GM21723 (cell line): Measurements from ENCODE around the gene PITPNM3.
"Not testable (repeated sequence)": the region's sequence is repeated elsewhere in the genome, so short reads cannot be mapped to it uniquely, and the experiment has no call there.

Experiments used
- ATAC-seq: cut with Tn5 transposase; IDR thresholded peaks from one replicate; pipeline ENCODE4 v1.9.1; 2021; ENCODE audit warnings: mild to moderate bottlenecking, moderate library complexity; ENCODE audit not compliant: unreplicated experiment

The PITPNM3 gene

DNA sequence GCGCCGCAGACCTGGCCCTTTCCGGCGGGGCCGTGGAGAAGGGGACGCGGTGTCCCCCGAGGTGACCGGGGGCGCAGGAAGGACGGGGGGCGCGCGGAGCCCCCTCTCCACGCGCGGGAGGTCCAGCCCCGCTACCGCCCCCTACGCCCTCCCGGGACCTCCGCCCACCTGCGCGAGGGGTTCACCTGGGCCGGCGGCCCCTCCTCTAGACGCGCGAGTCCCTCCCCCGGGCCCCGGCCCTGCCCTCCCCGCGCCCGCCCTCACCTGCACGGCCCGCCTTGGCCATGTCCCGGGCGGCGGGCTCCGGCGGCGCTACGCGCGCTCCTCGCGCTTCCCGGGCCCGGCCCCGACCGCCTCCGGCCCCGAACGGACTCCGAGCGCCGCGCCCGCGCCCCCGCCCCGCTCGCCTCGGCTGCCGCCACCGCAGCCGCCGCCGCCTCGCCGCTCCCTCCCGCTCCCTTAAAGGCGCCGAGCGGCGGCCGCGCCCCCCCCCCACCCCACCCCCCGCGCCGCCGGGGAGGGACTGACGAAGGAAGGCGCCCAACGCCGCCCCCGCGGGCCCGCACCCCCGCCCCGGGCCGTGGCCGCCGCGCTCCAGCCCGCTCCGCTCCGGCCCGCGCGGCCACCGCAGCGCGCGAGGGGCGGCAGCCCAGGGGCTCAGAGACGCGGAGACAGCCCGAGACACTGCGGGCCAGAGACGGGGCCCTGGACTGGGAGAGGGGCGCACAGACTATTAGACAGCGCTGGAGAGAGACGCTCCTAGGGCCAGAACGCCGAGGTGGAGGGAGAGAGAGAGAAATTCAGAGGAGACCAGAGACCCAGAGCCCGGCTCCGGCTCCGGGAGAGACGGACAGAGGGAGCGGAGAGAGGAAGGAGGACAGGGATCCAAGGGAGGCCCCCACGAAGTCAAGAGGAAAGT lies at the start of gene PITPNM3:
TSS of gene PITPNM3 (minus strand) at position 435 of the 919 bp plus-strand sequence. CDS start at position 286, 149 bp downstream.
- no peak for ATAC-seq

- no peak for ATAC-seq
Measured at GRCh38 chr17:6605142-6605541, 48.8 kb upstream of the PITPNM3 start.

DNA sequence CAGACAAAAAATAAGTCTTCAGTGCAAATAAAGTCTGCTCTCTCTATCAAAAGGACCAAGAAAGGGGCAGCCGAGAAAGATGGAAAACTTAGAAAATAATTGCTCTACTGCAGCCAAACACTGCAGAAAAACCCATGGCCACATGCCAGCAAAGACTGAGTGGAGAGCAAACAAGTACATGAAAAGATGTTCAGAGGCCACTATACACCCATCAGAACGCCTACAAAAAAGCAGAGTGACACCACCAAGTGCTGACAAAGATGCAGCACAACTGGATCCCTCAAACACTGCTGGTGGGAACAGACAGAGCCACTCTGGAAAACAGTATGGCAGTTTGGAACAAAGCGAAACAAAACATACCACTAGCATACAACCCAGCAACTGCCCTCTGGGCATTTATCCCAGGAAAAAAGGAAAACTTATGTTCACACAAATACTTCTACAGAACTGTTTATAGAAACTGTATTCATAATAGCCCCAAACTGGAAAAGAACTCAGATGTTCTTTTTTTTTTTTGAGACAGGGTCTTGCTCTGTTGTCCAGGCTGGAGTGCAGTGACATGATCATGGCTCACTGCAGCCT lies 47.5 kb upstream of the PITPNM3 start:
- no peak for ATAC-seq

DNA sequence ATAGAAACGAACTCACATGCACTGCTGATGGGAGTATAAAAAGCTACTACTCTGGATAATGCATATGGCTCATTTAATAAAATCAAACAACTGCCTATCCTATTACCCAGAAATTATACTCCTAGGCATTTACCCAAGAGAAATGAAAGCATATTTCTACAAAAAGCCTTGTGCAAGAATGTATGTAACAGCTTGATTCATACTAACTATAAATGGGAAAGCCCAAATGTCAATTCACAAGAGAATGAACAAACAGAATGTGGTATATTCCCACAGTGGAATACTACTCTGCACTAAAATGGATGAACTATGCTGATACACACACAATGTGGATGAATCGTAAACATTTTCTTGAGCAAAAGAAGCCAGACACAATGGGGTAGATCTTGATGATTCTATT lies 45.8 kb upstream of the PITPNM3 start:
- no peak for ATAC-seq

- ATAC-seq: no peak
Measured at GRCh38 chr17:6599364-6599763, 43.0 kb upstream of the PITPNM3 start.

- no peak for ATAC-seq
Measured at GRCh38 chr17:6597727-6598126, 41.4 kb upstream of the PITPNM3 start.

GRCh38 chr17:6596941-6597340 lies 40.6 kb upstream of the PITPNM3 start:
- ATAC-seq: no peak

DNA sequence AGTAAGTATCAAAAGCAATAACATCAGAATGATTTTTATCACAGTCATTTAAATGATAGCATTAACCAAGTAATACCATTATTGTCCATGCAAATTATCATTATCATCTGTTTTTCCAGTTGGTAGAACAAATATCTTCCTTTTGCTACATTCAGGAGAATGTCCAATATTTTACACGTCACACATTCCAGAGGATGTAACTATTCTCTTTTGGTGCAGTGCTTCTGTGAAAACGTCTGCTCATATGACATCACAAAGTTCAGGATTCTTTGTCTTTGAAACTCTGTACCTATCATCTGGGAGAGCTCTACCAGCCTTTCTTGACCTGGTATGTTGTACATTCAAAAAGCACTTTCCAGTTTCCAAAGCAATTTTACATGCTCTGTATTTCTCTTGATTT lies 40.2 kb upstream of the PITPNM3 start:
- no peak for ATAC-seq

DNA sequence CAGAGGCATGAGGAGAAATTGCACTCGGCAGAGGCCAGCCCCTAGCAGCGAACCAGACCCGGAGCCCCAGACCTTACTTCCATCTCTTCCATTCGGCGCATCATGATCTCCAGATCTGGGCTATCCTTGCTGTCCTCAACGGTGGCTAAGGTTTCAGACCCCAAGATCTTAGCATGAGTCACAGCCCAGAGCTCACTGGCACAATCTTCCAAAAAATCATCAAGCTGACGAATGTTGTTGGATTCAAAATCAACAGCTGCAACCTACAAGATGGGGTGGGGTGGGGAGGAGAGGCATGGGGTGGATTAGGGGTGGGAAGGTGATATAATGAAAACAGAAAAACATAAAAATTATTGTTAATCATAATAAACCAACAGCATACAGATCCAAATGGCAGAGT lies 39.7 kb upstream of the PITPNM3 start:
- no peak for ATAC-seq

- ATAC-seq: not testable (repeated sequence)
Measured at GRCh38 chr17:6593371-6593770, 37.0 kb upstream of the PITPNM3 start.

GRCh38 chr17:6592173-6592572 lies 35.8 kb upstream of the PITPNM3 start:
- no peak for ATAC-seq

- no peak for ATAC-seq
Measured at GRCh38 chr17:6591599-6592158, 35.3 kb upstream of the PITPNM3 start.

DNA sequence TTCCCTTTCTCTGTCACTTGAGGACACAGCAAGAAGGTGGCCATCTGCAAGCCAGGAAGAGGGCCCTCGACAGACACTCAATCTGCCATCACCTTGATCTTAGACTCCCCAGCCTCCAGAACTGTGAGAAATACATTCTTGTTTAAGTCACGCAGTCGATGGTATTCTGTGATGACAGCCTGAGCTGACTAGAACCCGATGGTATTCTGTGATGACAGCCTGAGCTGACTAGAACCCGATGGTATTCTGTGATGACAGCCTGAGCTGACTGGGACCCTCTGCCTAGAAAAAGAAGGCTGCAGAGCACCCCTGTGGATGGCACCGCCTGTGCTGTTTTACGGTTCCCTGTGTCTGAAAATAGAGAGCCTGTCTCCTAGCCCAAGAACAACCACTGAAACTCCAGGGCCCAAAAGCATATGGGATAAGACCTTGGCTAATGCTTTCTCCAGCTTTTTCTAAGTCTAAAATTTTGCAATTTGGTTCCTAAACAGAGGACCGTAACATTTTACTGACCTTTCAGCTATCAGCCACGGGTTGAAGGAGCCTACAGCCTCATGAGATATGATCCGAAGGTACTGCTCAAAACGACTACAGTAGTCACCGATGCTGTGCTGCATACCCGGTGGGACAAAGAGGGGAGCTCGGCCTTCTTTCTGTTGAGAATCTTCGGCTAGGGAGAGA lies 33.1 kb upstream of the PITPNM3 start:
- no peak for ATAC-seq

DNA sequence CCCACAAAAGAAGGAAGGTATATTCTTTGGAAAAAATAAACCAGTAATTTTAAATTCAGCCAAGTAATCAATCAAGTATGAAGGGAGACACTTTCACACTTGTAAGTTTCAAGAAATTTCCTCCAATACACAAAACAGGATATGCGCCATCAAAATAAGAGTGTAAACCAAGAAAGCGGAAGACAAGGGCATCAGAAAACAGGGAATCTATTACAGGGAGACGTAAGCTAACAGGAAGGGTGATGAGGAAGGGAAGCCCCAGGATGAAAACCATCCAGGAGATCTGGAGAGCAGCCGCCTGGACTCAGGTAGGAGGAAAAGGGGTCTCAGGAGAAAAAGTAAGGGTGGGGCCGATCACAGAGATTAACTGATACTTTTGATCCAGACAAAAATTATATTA lies 31.8 kb upstream of the PITPNM3 start:
- no peak for ATAC-seq

GRCh38 chr17:6587310-6587709 lies 31.0 kb upstream of the PITPNM3 start:
- ATAC-seq: no peak

DNA sequence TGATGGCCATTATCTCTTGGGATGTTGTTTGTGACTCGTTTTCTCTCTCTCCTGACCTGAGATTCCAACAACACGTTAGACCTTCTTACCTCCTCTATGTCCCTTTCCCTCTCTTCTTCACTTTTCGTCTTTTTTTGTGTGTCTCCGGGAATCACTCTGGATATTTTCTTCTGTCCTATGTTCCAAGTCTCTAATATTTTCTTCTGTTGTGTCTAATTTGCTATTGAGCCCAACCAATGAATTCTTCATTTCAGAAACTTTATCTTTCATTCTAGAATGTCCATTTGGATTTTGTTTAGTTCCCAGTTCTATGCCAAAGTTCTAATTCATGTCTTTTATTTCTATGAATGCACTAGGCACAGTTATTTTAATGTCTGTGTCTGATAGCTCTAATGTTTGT lies 27.1 kb upstream of the PITPNM3 start:
- ATAC-seq: no peak

- ATAC-seq: no peak
Measured at GRCh38 chr17:6580625-6581024, 24.3 kb upstream of the PITPNM3 start.

- no peak for ATAC-seq
Measured at GRCh38 chr17:6578491-6578890, 22.1 kb upstream of the PITPNM3 start.

- ATAC-seq: no peak
Measured at GRCh38 chr17:6577686-6578263, 21.4 kb upstream of the PITPNM3 start.

DNA sequence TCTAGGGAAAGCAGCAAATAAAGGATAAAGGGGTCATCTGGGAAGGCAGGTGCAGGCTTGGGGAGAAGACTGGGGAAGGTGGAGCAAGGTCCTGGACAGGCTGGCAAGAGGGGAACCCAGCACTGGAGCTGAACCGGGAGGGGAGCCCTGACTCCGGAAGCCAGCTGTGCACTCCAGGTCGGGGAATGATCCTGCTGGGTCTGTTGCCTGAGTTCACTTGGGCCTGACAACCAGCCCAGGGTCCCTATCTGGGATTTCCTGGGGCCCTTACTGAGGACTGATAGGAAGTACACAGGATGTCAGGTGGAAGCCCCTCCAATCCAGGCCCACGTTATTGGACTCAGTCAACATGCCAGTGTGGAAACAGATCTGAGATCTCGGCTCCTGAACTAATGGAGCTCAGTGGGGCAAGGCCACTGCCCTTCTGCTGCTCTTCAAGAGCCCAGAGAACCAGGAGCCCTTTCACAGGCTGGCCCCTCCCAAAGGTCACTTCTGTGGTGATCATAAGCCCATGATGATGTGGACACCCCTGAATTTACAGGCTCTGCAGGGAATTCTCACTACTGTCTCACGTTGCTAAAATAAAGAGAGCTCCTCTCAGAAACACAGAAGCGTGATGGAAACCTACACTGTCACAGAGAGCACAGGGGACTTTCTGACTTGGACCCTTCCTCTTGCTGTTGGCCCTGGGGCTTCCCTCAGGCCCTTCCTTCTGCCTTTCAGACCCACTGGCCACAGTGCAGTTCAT lies 19.9 kb upstream of the PITPNM3 start:
- ATAC-seq: no peak
